Muscle of arm (tissue), 14 donors: ENCODE results near the gene KLHL6. TPM values are rescaled to one million over a fixed set of nuclear protein-coding genes. Genes with fewer than 3 reads are reported as not detected.
"Not testable (repeated sequence)": the region's sequence is repeated elsewhere in the genome, so short reads cannot be mapped to it uniquely, and the experiment has no call there.

ENCODE experiments used
- DNase-seq: peaks from one replicate; pipeline ENCODE4 v3.0.0-alpha.2; 2013
- long read RNA-seq, 11 donors: transcript quantifications; one replicate each; lab custom pipeline, GENCODE V29; 2026
- polyA plus RNA-seq, 12 donors: library from polyadenylated mRNA; unstranded; fragments of 120-200 nt; gene quantifications; one replicate each; pipeline ENCODE4 v1.2.1, GENCODE V29; 2013; ENCODE audit not compliant: insufficient read length in 12 of 12

The KLHL6 gene
- polyA plus RNA-seq: 1 to 10 TPM in 9 of 12 donors, under 1 TPM in 1, not detected in 2; 0.98 to 2.7 (median 1.8) TPM
- long read RNA-seq, donor 1: 0 reads
- long read RNA-seq, donor 2: 0 reads
- long read RNA-seq, donor 3: 0 reads
- long read RNA-seq, donor 4: 0 reads
- long read RNA-seq, donor 5: 0 reads
- long read RNA-seq, donor 6: 0 reads
- long read RNA-seq, donor 7: 0 reads
- long read RNA-seq, donor 8: 0 reads
- long read RNA-seq, donor 9: 0 reads
- long read RNA-seq, donor 10: 0 reads
- long read RNA-seq, donor 11: 0 reads

- no peak for DNase-seq
Observed at GRCh38 chr3:183555541-183556081, at the start of gene KLHL6. Gene KLHL6, minus strand, starts transcription at chr3:183555706. Its CDS starts 53 bp downstream, at chr3:183555653.

GRCh38 chr3:183597959-183598358, 42.5 kb upstream of the KLHL6 start:
- DNase-seq: no peak

DNA sequence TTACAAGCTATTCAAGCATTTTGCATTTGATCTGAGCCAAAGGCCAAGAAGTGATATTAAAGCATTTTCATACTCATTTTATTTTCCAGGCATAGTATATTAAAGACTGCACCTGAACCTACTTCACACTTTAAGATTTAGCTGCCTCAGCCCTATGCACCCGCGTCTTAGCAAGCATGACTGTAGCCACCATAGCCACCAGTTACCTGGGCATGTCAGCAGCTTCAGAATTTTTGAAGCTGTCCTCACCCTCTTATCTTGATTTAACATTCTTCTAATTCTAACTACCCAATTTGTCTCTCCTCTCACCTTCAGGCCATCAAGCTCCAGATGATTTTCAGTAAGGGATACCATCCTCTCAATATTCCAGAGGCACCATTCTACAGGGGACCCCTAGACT, 39.1 kb upstream of the KLHL6 start:
- DNase-seq: no peak

- no peak for DNase-seq
Observed at GRCh38 chr3:183592821-183593220, 37.3 kb upstream of the KLHL6 start.

GRCh38 chr3:183591881-183592521, 36.5 kb upstream of the KLHL6 start:
- no peak for DNase-seq

GRCh38 chr3:183590442-183590841, 34.9 kb upstream of the KLHL6 start:
- DNase-seq: no peak

- DNase-seq: no peak
Observed at GRCh38 chr3:183587336-183587735, 31.8 kb upstream of the KLHL6 start.

DNA sequence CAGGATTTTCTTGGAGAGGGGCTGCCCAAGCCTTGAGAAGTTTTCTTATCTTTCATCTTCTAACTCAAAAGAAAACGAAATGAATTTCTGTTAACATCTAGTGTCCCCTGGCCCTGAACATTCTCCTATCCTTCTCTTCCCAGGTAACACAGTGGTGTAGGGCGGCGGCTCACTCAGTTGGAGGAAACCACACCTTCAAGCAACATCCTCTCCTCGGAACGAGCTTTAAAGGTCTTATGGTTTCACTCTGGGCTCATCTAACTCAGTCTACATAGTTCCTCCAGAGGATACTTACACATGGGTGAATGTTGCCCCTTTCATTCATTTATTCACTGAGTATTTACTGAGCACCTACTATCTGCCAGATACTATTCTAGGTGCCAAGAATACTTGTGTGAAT, 31.0 kb upstream of the KLHL6 start:
- DNase-seq: no peak

- DNase-seq: no peak
Observed at GRCh38 chr3:183584914-183585280, 29.4 kb upstream of the KLHL6 start.

GRCh38 chr3:183584246-183584913, 28.9 kb upstream of the KLHL6 start:
- peak; percentile 65 for DNase-seq

- no peak for DNase-seq
Observed at GRCh38 chr3:183583331-183584245, 28.1 kb upstream of the KLHL6 start.

- no peak for DNase-seq
Observed at GRCh38 chr3:183582161-183582560, 26.7 kb upstream of the KLHL6 start.

DNA sequence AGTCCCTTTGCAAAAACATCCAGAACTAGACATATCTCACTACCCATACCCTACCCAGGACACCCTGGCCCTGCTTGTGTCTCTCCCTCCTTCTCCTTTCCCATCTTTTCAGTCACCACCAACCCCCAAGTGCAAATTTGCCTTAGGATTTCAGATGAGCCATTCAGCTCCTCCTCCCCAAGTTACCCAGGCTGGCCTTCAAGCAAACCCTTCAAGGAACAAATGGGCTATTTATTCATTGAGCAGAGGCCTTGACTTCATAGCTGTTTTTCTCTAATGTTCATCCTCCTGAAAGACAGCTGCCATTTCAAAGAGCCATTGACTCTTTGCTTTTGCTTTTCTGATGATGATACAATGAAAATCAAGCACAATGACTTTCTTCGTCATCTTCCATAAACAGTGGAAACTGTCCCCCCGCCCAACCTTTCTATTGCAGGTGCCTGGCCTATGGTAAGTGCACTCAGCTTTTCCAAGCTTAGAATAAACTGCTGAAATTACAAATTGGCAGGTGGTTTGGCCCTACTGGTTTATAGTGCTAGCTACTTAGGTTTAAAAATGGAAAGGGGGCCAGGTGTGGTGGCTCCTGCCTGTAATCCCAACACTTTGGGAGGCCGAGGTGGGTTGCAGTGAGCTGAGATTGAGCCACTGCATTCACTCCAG, 26.1 kb upstream of the KLHL6 start:
- no peak for DNase-seq

GRCh38 chr3:183579967-183580900, 24.7 kb upstream of the KLHL6 start:
- peak; percentile 57 for DNase-seq

DNA sequence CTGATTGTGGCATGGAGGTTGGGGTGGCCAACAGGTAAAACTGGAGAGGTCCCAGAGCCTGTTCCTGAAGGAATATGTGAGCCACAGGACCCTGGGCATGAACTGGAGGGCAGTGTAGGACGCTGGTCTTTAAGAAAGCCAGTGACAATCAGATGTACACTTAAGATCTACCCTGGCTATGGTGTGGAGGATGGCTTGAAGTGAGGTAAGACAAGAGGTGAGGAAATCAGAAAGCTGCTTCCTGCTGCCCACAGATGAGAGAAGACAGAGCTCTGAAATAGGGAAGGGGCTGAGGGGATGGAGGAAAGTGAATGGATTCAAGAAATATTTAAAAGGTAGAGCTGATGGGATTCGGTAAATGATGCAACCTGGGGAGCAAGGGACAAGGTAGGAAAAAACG, 22.7 kb upstream of the KLHL6 start:
- DNase-seq: no peak

DNA sequence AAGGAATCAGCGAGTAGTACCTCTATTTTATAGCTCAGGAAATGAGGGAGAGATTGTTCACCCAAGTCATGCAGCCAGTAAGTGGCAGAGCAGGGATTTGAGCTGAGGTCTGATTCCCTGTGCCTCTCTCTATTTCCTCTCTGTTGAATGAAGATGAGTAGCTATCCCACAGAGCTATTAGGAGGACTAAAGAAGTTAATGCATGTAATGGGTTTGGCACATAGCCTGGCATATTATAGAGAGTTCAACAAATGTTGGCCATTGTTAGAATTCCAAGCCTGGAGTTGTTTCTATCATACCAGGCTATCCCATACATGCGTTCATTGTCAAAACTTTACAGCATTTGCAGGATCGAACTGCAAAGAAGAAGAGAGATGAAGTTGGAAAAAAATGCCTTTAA, 21.8 kb upstream of the KLHL6 start:
- DNase-seq: no peak

- no peak for DNase-seq
Observed at GRCh38 chr3:183576487-183577107, 21.1 kb upstream of the KLHL6 start.

DNA sequence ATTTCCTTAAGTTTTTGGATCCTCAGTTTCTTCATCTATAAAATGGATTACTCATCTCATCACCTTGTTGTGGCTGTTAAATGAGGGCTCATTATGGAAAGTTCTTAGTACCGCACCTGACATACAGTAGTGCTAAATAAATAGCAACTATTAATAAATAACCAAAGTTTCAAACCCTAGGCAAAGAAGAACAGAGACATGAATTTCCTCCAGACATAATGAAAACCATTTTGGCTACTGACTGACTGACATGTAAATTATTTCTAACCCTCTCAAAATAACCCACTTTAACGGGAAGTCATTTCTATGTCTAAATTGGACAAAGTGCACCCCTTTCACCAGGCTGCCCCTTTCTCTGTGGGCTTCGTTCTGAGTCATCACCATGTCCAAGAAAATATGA, 17.4 kb upstream of the KLHL6 start:
- no peak for DNase-seq

DNA sequence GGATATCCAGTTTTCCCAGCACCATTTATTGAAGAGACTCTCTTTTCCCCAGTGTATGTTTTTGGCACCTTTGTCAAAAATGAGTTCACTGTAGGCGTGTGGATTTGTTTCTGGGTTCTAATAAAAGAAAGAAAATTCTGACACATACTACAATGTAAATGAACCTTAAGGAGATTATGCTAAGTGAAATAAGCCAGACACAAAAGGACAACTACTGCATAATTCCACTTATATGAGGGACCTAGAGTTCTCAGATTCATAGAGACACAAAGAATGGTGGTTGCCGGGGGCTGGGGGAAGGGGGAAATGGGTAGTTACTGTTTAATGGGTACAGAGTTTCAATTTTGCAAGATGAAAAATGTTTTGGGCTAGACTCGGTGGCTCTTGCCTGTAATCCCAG, 14.7 kb upstream of the KLHL6 start:
- not testable (repeated sequence) for DNase-seq

GRCh38 chr3:183566880-183567279, 11.4 kb upstream of the KLHL6 start:
- no peak for DNase-seq
